Suprapubic skin (tissue), 4 donors: ENCODE data around the gene MADD. TPM values are rescaled to one million over a fixed set of nuclear protein-coding genes. Genes with fewer than 3 reads are reported as not detected.

Experiments used
- DNase-seq, 2 donors: peaks; one replicate each; pipeline ENCODE4 v3.0.0-alpha.2; 2019; ENCODE audit warnings: low spot score in 2 of 2
- H3K27ac ChIP-seq: fragments of 200-600 bp; sonication (generic); one replicate; pipeline ENCODE4 v1.5.1; 2019
- H3K27me3 ChIP-seq: fragments of 200-600 bp; sonication (generic); one replicate; pipeline ENCODE4 v1.5.1; 2019
- H3K36me3 ChIP-seq: fragments of 200-600 bp; sonication (generic); one replicate; pipeline ENCODE4 v1.5.1; 2019
- H3K4me1 ChIP-seq: fragments of 200-600 bp; sonication (generic); one replicate; pipeline ENCODE4 v1.5.1; 2019
- H3K4me3 ChIP-seq: fragments of 200-600 bp; sonication (generic); one replicate; pipeline ENCODE4 v1.5.1; 2019; ENCODE audit warnings: mild to moderate bottlenecking
- H3K9me3 ChIP-seq: fragments of 200-600 bp; sonication (generic); one replicate; pipeline ENCODE4 v1.5.1; 2019
- CTCF ChIP-seq, 2 donors: fragments of 200-600 bp in 1 of 2; fragments of 450-650 bp in 1 of 2; sonication (generic) in 1 of 2; IDR thresholded peaks; one replicate each; pipeline ENCODE4 v1.5.1; 2016 to 2019; ENCODE audit warnings: antibody characterized with exemption in 2 of 2, mild to moderate bottlenecking in 1 of 2, moderate library complexity in 1 of 2
- EP300 ChIP-seq: sonication (generic); formaldehyde crosslinking; IDR thresholded peaks from one replicate; pipeline ENCODE4 v1.6.1; 2017; ENCODE audit warnings: antibody characterized with exemption
- POLR2A ChIP-seq, 2 donors: fragments of 450-650 bp; IDR thresholded peaks; one replicate each; pipeline ENCODE4 v1.6.1; 2017; ENCODE audit warnings: antibody characterized with exemption in 2 of 2, mild to moderate bottlenecking in 2 of 2, moderate library complexity in 2 of 2
- POLR2AphosphoS5 ChIP-seq, 3 donors: sonication (generic); formaldehyde crosslinking; IDR thresholded peaks; one replicate each; pipeline ENCODE4 v1.6.1; 2017; ENCODE audit warnings: antibody characterized with exemption in 3 of 3
- WGBS: methylation state at CpG from one replicate; pipeline ENCODE4 v1.1.5; 2018; 5-methylcytosine and 5-hydroxymethylcytosine counted together
- total RNA-seq, 4 donors: library from RNA; depleted of rRNA; stranded (reverse); fragments of >200 nt; gene quantifications; one replicate each; pipeline ENCODE4 v1.1.0, GENCODE V29; 2016

Gene MADD
- total RNA-seq, 4 donors from 2014 or later: 47.1 to 91.1 (median 71.3) TPM

DNA sequence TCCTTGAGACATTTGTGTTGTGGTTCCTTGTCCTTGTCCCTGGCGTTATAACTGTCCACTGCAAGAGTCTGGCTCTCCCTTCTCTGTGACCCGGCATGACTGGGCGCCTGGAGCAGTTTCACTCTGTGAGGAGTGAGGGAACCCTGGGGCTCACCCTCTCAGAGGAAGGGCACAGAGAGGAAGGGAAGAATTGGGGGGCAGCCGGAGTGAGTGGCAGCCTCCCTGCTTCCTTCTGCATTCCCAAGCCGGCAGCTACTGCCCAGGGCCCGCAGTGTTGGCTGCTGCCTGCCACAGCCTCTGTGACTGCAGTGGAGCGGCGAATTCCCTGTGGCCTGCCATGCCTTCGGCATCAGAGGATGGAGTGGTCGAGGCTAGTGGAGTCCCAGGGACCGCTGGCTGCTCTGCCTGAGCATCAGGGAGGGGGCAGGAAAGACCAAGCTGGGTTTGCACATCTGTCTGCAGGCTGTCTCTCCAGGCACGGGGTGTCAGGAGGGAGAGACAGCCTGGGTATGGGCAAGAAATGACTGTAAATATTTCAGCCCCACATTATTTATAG, 59.6 kb downstream of the MADD start:
- no peaks in the 10 kb centered on the region for H3K9me3 ChIP-seq
- peaks cover 27% of the 10 kb centered on the region for H3K4me1 ChIP-seq
- H3K27ac ChIP-seq: no peak overlapping the region
- H3K27me3 ChIP-seq: no peaks in the 10 kb centered on the region
- no peak for TF ChIP-seq POLR2AphosphoS5 (IDR thresholded peaks at IDR 0.05)
- no peak for TF ChIP-seq CTCF (IDR thresholded peaks at IDR 0.05)
- no peak for TF ChIP-seq EP300
- no peak for TF ChIP-seq POLR2A (IDR thresholded peaks at IDR 0.05)
- DNase-seq: no peak
- peaks cover 5% of the 10 kb centered on the region for H3K36me3 ChIP-seq
- 71% methylated on average over 10 of the region's 12 CpGs for WGBS
- H3K4me3 ChIP-seq: no peak overlapping the region

DNA sequence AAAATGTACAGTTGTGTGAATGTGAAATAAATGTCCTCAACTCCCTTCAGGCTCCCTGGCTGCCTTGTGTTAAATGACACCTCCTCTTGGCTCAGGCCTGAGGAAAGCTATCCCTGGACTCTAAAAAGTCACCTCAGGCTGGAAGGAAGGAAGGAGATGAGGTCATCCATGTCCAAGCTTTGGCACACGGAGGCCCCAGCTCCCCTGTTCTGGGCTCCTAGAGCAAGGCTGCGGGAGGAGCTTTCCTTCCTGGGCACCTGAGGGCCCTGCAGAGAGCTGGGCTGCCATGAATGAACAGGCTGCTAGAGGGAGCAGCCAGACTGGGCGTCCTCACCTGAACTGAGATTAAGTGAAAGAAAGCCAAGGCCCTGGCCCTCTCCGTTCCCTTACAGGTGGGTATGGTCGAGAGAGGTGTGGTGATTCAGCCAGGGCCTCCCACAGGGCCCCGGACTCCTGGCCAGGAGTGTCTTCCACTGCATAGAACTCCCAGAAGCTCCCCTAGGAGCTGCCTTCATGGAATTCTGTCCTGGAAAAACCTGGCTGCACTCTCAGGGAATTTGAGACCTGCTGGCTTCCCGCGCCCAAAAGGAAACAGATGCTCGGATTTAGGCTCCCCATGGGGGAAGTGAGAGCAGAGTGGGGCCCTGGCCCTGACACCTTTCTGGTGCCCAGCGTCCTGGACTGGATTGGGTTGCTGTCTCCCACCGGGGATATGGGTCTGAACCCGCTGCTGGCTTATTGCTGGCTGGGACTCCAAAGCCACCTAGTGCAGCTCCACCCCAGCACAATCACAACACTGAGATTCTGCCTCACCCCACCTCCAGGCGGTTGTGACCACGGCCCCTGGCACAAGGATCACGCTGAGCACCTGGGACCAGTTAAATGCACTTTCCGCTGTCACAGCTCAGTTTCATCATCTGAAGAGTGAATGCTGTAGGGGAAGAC, 60.3 kb downstream of the MADD start:
- WGBS: 45% methylated on average over 15 of the region's 16 CpGs
- no peak for DNase-seq

GRCh38 chr11:47331454-47332302, 61.7 kb downstream of the MADD start:
- DNase-seq: no peak
- TF ChIP-seq EP300 (no peak), POLR2AphosphoS5 (IDR thresholded peaks at IDR 0.05) (no peak), CTCF (IDR thresholded peaks at IDR 0.05) (no peak), POLR2A (IDR thresholded peaks at IDR 0.05) (no peak)
- 66% methylated on average over 6 of the region's 21 CpGs for WGBS

More for the DNA sequence above, 60.3 kb downstream of the MADD start:
- H3K27ac ChIP-seq: peak overlapping the region; percentile 36
- H3K9me3 ChIP-seq: no peaks in the 10 kb centered on the region
- no peaks in the 10 kb centered on the region for H3K27me3 ChIP-seq
- peaks cover 27% of the 10 kb centered on the region for H3K4me1 ChIP-seq
- peaks cover 5% of the 10 kb centered on the region for H3K36me3 ChIP-seq
- no peak for TF ChIP-seq CTCF (IDR thresholded peaks at IDR 0.05)
- no peak for TF ChIP-seq POLR2AphosphoS5 (IDR thresholded peaks at IDR 0.05)
- TF ChIP-seq POLR2A (IDR thresholded peaks at IDR 0.05): no peak
- TF ChIP-seq EP300: no peak
- H3K4me3 ChIP-seq: no peak overlapping the region

DNA sequence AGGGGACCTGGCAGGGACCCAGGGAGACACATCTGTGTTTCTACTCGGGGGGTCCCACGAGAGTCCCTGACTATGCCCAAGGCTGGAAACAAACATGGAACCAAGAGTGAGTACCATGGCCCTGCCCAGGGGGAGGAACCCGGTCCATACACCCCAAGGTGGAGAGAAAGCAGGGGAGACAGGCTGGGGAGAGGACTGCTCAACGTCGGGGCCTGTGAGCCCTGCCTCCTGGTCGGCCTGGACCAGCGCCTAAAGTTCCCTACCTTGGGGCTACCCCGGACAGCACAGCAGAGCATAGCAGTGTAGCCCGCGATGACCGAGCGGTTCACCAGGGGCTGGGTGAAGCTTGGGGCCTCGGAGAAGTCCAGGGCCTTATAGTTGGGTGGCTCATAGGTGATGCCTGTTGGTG, 62.4 kb downstream of the MADD start:
- Histone ChIP-seq H3K27me3 (no peaks in the 10 kb centered on the region), H3K27ac (no peak overlapping the region), H3K4me3 (no peak overlapping the region), H3K4me1 (peaks cover 27% of the 10 kb centered on the region), H3K9me3 (no peaks in the 10 kb centered on the region), H3K36me3 (peaks cover 5% of the 10 kb centered on the region)
- TF ChIP-seq POLR2AphosphoS5 (IDR thresholded peaks at IDR 0.05): no peak
- TF ChIP-seq POLR2A (IDR thresholded peaks at IDR 0.05): no peak
- TF ChIP-seq EP300: no peak
- no peak for TF ChIP-seq CTCF (IDR thresholded peaks at IDR 0.05)
- WGBS: 71% methylated on average over 9 of the region's 13 CpGs
- DNase-seq: no peak

More at GRCh38 chr11:47331454-47332302, 61.7 kb downstream of the MADD start:
- Histone ChIP-seq H3K9me3 (no peaks in the 10 kb centered on the region), H3K36me3 (peaks cover 5% of the 10 kb centered on the region), H3K4me1 (peaks cover 27% of the 10 kb centered on the region), H3K27me3 (no peaks in the 10 kb centered on the region), H3K4me3 (no peak overlapping the region), H3K27ac (no peak overlapping the region)
